Measurements from ENCODE around the gene IRX6.

Gene IRX6

GRCh38 chr16:55280587-55280986 is 43.4 kb upstream of the IRX6 start:
- no peak for TF ChIP-seq CTCF (IDR thresholded peaks at IDR 0.05; ENCODE audit: borderline replicate concordance, control extremely low read depth, extremely low read depth, insufficient read depth, missing control alignments)
- in situ Hi-C loops (cut with MboI; ENCODE audit: low sequenced_read_pairs, unreplicated experiment): no loop called here
- DNase-seq (ENCODE audit: low spot score): no peak

DNA sequence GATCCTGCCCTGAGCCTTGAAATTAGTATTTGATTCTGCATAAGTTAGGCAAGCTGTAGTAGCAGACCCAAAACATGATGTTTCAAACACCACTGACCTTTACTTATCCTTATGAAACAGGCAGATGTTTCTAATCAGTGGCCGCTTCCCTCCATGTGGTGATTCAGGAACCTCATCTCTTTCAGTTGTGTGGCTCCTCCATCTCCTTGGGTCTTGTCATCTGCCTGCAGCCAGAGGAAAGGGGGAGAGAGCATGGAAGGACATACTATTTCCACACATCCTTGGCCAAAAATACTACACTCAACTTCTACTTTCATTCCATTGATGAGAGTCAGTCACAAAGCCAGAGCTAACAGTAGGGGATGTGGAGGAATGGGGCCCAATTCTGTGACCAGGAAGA is 41.6 kb upstream of the IRX6 start:
- in situ Hi-C loops (cut with MboI; ENCODE audit: low sequenced_read_pairs, unreplicated experiment): no loop called here
- no peak for TF ChIP-seq CTCF (IDR thresholded peaks at IDR 0.05; ENCODE audit: borderline replicate concordance, control extremely low read depth, extremely low read depth, insufficient read depth, missing control alignments)
- DNase-seq (ENCODE audit: low spot score): no peak

- DNase-seq (ENCODE audit: low spot score): no peak
- TF ChIP-seq CTCF (IDR thresholded peaks at IDR 0.05; ENCODE audit: borderline replicate concordance, control extremely low read depth, extremely low read depth, insufficient read depth, missing control alignments): no peak
- in situ Hi-C loops (cut with MboI; ENCODE audit: low sequenced_read_pairs, unreplicated experiment): no loop called here
These were observed 39.9 kb upstream of the IRX6 start for GRCh38 chr16:55283812-55284717.

GRCh38 chr16:55284718-55285099 is 39.3 kb upstream of the IRX6 start:
- DNase-seq (ENCODE audit: low spot score): no peak
- no peak for TF ChIP-seq CTCF (IDR thresholded peaks at IDR 0.05; ENCODE audit: borderline replicate concordance, control extremely low read depth, extremely low read depth, insufficient read depth, missing control alignments)
- in situ Hi-C loops (cut with MboI; ENCODE audit: low sequenced_read_pairs, unreplicated experiment): no loop called here

DNA sequence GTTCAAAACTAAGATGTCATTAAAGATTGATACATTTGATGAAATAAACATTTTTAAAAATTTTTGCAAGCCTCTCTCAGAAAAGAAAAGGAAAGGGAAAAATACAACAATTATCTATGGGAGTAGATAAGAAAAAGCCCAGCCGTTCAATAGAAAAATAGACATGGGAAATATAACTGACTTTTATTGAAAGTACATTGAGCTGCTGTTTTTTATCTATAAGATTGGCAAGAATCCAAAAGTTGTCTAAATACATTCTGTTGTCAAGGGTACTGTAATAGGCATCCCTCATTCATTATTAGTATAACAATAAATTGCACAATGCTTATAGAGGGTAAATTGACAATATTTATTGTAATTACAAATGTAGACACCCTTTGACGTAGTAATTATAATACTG is 38.4 kb upstream of the IRX6 start:
- no peak for DNase-seq (ENCODE audit: low spot score)
- in situ Hi-C loops (cut with MboI; ENCODE audit: low sequenced_read_pairs, unreplicated experiment): no loop called here
- TF ChIP-seq CTCF (IDR thresholded peaks at IDR 0.05; ENCODE audit: borderline replicate concordance, control extremely low read depth, extremely low read depth, insufficient read depth, missing control alignments): no peak

- DNase-seq (ENCODE audit: low spot score): no peak
- in situ Hi-C loops (cut with MboI; ENCODE audit: low sequenced_read_pairs, unreplicated experiment): no loop called here
- TF ChIP-seq CTCF (IDR thresholded peaks at IDR 0.05; ENCODE audit: borderline replicate concordance, control extremely low read depth, extremely low read depth, insufficient read depth, missing control alignments): no peak
These were observed 34.6 kb upstream of the IRX6 start for GRCh38 chr16:55289353-55289752.

All from GM13976 (cell line).